ENCODE data around the gene ZNF574. TPM values are rescaled to one million over a fixed set of nuclear protein-coding genes. Genes with fewer than 3 reads are reported as not detected.

The ZNF574 gene
- total RNA-seq, 1 experiment from 2014 or later = 35.6 TPM

DNA sequence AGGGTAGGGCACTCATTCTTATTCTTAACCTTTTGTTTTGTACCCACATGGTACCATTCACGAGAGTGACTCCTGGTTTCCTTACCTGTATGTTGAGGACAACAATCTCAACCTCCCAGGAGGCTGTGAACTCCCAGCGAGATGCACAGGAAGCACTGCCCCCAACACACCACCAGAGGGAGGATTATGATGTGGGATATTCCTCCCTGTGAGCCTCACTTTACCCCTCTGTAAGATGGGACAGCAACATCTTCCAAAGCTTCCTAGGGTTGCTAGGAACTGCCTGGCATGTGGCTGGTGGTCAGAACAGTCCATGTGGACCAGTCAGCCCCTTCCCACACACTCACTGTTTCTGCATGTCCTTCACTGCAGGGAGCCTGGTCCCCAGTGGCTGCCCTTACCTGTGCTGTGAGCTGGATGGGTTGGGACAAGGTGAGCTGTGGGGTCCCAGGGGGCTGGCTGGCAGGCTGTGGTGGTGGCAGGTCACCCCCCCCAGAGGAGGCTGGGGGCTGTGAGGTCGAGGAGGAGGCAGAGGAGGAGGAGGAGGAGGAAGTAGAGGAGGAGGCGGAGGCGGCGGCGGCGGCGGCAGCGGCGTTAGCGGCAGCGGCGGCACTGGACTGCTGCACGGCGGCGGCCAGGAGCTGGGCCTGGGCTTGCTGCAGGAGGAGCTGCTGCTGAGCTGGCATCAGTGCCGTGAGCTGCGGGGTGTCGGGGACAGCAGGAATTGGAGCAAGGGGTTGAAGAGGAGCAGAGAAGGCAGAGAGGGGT, 40.5 kb downstream of the ZNF574 start:
- Mint-ChIP-seq H3K4me3 (no peak overlapping the region), H3K27ac (peak overlapping the region in 1 of 3 experiments; percentile 57; a peak in 1 of 7 replicates), H3K4me1 (peaks cover 24 to 27% of the 10 kb centered on the region in 2 experiments), H3K27me3 (ENCODE audit: low read depth) (peaks cover 3% of the 10 kb centered on the region), H3K9me3 (no peaks in the 10 kb centered on the region), H3K36me3 (ENCODE audit: insufficient read depth in 1 of 3, low read depth in 3 of 3) (no peaks in the 10 kb centered on the region)
- no peak overlapping the region for H4K91ac ChIP-seq (ENCODE audit: insufficient read length, low read depth, low read length)
- H3K18ac ChIP-seq (ENCODE audit: insufficient read length, low read depth, low read length) = no peak overlapping the region
- TF ChIP-seq, protein P1, sequence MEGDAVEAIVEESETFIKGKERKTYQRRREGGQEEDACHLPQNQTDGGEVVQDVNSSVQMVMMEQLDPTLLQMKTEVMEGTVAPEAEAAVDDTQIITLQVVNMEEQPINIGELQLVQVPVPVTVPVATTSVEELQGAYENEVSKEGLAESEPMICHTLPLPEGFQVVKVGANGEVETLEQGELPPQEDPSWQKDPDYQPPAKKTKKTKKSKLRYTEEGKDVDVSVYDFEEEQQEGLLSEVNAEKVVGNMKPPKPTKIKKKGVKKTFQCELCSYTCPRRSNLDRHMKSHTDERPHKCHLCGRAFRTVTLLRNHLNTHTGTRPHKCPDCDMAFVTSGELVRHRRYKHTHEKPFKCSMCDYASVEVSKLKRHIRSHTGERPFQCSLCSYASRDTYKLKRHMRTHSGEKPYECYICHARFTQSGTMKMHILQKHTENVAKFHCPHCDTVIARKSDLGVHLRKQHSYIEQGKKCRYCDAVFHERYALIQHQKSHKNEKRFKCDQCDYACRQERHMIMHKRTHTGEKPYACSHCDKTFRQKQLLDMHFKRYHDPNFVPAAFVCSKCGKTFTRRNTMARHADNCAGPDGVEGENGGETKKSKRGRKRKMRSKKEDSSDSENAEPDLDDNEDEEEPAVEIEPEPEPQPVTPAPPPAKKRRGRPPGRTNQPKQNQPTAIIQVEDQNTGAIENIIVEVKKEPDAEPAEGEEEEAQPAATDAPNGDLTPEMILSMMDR (conservative IDR thresholded peaks at IDR 0.05) = peak; percentile 43; the same call in 2 of the 3 replicates
- H4K5ac ChIP-seq (ENCODE audit: insufficient read length, low read depth, low read length) = no peak overlapping the region
- H2BK5ac ChIP-seq (ENCODE audit: insufficient read length, low read length) = no peak overlapping the region
- H2BK15ac ChIP-seq (ENCODE audit: low read depth, low read length) = no peak overlapping the region
- no peak overlapping the region for H3K56ac ChIP-seq (ENCODE audit: insufficient read length, low read depth, low read length)
- no peak overlapping the region for H3T11ph ChIP-seq (ENCODE audit: low read length)
- H3K4me2 ChIP-seq (ENCODE audit: insufficient read depth, insufficient read length, low read length) = no peak overlapping the region
- H3K79me2 ChIP-seq (ENCODE audit: insufficient read depth, low read length) = no peaks in the 10 kb centered on the region
- no peaks in the 10 kb centered on the region for H4K20me1 ChIP-seq (ENCODE audit: control insufficient read depth, insufficient read depth, insufficient read length)
- no peak overlapping the region for H2AFZ ChIP-seq (ENCODE audit: low read length)
- no peaks in the 10 kb centered on the region for H3K23me2 ChIP-seq (ENCODE audit: insufficient read length, low read depth, low read length, poor library complexity, severe bottlenecking)
- no CpG with 5 or more reads among the region's 20 CpGs for WGBS (ENCODE audit: extremely low coverage, insufficient read length, low lambda C conversion rate)
- no peak overlapping the region for H3K23ac ChIP-seq (ENCODE audit: insufficient read length, low read depth, low read length)
- peaks cover 6% of the 10 kb centered on the region; the same call in 1 of the 2 replicates for H3K4me1 ChIP-seq (ENCODE audit: insufficient read depth, low read length)
- H3K9ac ChIP-seq (ENCODE audit: extremely low read depth, insufficient read length, low read length) = no peak overlapping the region
- no peaks in the 10 kb centered on the region for H3K27me3 ChIP-seq (ENCODE audit: insufficient read depth, low read length)
- H2AK5ac ChIP-seq (ENCODE audit: insufficient read length, low read length) = no peak overlapping the region
- no peak overlapping the region for H3K27ac ChIP-seq (ENCODE audit: insufficient read length, low read depth, low read length)
- no peak overlapping the region for H3K14ac ChIP-seq (ENCODE audit: insufficient read depth, low read length)
- H3K4ac ChIP-seq (ENCODE audit: low read depth, low read length) = no peak overlapping the region
- no peak overlapping the region for H2BK20ac ChIP-seq (ENCODE audit: low read depth, low read length, poor library complexity, severe bottlenecking)
- no peaks in the 10 kb centered on the region for H3K79me1 ChIP-seq (ENCODE audit: insufficient read depth, low read depth, low read length, poor library complexity, severe bottlenecking)
- H3K9me3 ChIP-seq (ENCODE audit: control insufficient read depth, low read depth, low read length) = no peaks in the 10 kb centered on the region
- DNase-seq = no peak
- H2BK12ac ChIP-seq (ENCODE audit: insufficient read length, low read depth, low read length) = no peak overlapping the region
- no peak overlapping the region for H2BK120ac ChIP-seq (ENCODE audit: low read depth, low read length, poor library complexity, severe bottlenecking)
- no peak overlapping the region for H4K8ac ChIP-seq (replicated peaks; ENCODE audit: insufficient read length, low read depth, low read length)

Data from H9 (cell line).